B cell (primary cell): ENCODE measurements around the gene FBXO3. TPM values are rescaled to one million over a fixed set of nuclear protein-coding genes. Genes with fewer than 3 reads are reported as not detected.

Source experiments
- ATAC-seq: fragments of 200-7000 bp; cut with Tn5 transposase; one replicate; pipeline ENCODE4 v1.10.0; 2021; ENCODE audit warnings: low read depth, mild to moderate bottlenecking, moderate number of reproducible peaks, moderate library complexity
- CTCF ChIA-PET: fragments of 350-600 bp; sonication (Branson Sonifier 250); formaldehyde crosslinking; loops from one replicate; lab custom pipeline; 2021; ENCODE audit warnings: antibody characterized with exemption, inconsistent platforms; lab: Charles Lee
- POLR2A ChIA-PET: fragments of 350-600 bp; sonication (Branson Sonifier 250); formaldehyde crosslinking; loops from one replicate; lab custom pipeline; 2021; ENCODE audit warnings: antibody characterized with exemption; lab: Charles Lee
- DNase-seq: peaks from one replicate; pipeline ENCODE4 v3.0.0; 2013
- H2AFZ ChIP-seq: 2 replicates; pipeline ENCODE4 v1.6.1; 2012; ENCODE audit warnings: mild to moderate bottlenecking, low read depth, low read length; ENCODE audit not compliant: insufficient read depth, poor library complexity, severe bottlenecking
- H3K27ac ChIP-seq, 2 donors: 1 replicate in 1 of 2; 2 replicates in 1 of 2; pipeline ENCODE4 v1.5.1; 2012 to 2013; ENCODE audit warnings: low read length in 2 of 2, mild to moderate bottlenecking in 2 of 2, moderate library complexity in 1 of 2
- H3K27me3 ChIP-seq, 4 experiments: fragments of 200-600 bp in 1 of 4; sonication (generic) in 1 of 4; replicated peaks in 1 of 4; 1 replicate in 2 of 4; 2 replicates in 2 of 4; pipeline versions ENCODE4 v1.6.1 to v1.7.0; 2013 to 2016; ENCODE audit warnings: low read length in 3 of 4, mild to moderate bottlenecking in 2 of 4, mixed read lengths in 1 of 4, moderate library complexity in 1 of 4; ENCODE audit not compliant: insufficient read depth in 4 of 4, control insufficient read depth in 3 of 4; ENCODE audit errors: control extremely low read depth in 1 of 4
- H3K36me3 ChIP-seq, 2 experiments: replicated peaks in 1 of 2; 1 replicate in 1 of 2; 2 replicates in 1 of 2; pipeline versions ENCODE4 v1.6.1 to v1.7.1; 2013; ENCODE audit warnings: low read length in 1 of 2; ENCODE audit not compliant: insufficient read depth in 2 of 2, control insufficient read depth in 1 of 2; ENCODE audit errors: control extremely low read depth in 1 of 2, extremely low read depth in 1 of 2
- H3K4me1 ChIP-seq, 2 donors: fragments of 200-600 bp in 1 of 2; sonication (generic) in 1 of 2; 1 replicate in 1 of 2; 2 replicates in 1 of 2; pipeline versions ENCODE4 v1.5.1 to v1.6.1; 2013 to 2017; ENCODE audit warnings: low read length in 2 of 2; ENCODE audit not compliant: control insufficient read depth in 2 of 2, insufficient read depth in 2 of 2
- H3K4me2 ChIP-seq: replicated peaks from 2 replicates; pipeline ENCODE3; 2012; ENCODE audit warnings: mild to moderate bottlenecking, low read depth, low read length; ENCODE audit not compliant: poor library complexity, severe bottlenecking
- H3K4me3 ChIP-seq, 5 experiments: fragments of 200-600 bp in 1 of 5; sonication (generic) in 1 of 5; 1 replicate in 3 of 5; 2 replicates in 2 of 5; pipeline versions ENCODE4 v1.5.1 to v1.7.0; 2011 to 2016; ENCODE audit warnings: low read length in 4 of 5, mild to moderate bottlenecking in 4 of 5, low read depth in 2 of 5, control low read depth in 1 of 5, moderate library complexity in 1 of 5; ENCODE audit not compliant: insufficient read depth in 1 of 5; ENCODE audit errors: control extremely low read depth in 1 of 5, extremely low read depth in 1 of 5
- H3K79me2 ChIP-seq: fragments of 200-600 bp; sonication (generic); one replicate; pipeline ENCODE4 v1.6.0; 2016; ENCODE audit warnings: low read length; ENCODE audit not compliant: control insufficient read depth, insufficient read depth
- H3K9ac ChIP-seq: fragments of 200-600 bp; sonication (generic); 2 replicates; pipeline ENCODE4 v1.6.1; 2017; ENCODE audit warnings: mild to moderate bottlenecking, low read length, moderate library complexity
- H3K9me3 ChIP-seq, 3 donors: one replicate each; pipeline versions ENCODE4 v1.6.1 to v1.7.1; 2013; ENCODE audit warnings: low read length in 2 of 3; ENCODE audit not compliant: control insufficient read depth in 2 of 3, insufficient read depth in 1 of 3; ENCODE audit errors: control extremely low read depth in 1 of 3
- H4K20me1 ChIP-seq: 2 replicates; pipeline ENCODE4 v1.6.0; 2012; ENCODE audit warnings: mild to moderate bottlenecking, low read length; ENCODE audit not compliant: insufficient read depth, control insufficient read depth, poor library complexity, severe bottlenecking
- H3K27ac Mint-ChIP-seq: one replicate; pipeline ENCODE4 v1.8.0; 2021; ENCODE audit warnings: mixed read lengths
- H3K27me3 Mint-ChIP-seq: one replicate; pipeline ENCODE4 v1.8.0; 2021; ENCODE audit warnings: mixed read lengths
- H3K4me1 Mint-ChIP-seq: one replicate; pipeline ENCODE4 v1.8.0; 2021; ENCODE audit warnings: mixed read lengths
- H3K4me3 Mint-ChIP-seq: one replicate; pipeline ENCODE4 v1.8.0; 2021; ENCODE audit warnings: mixed read lengths
- H3K9me3 Mint-ChIP-seq: one replicate; pipeline ENCODE4 v1.8.0; 2022; ENCODE audit warnings: mixed read lengths; ENCODE audit not compliant: insufficient read depth
- EZH2 ChIP-seq: IDR thresholded peaks from 2 replicates; pipeline ENCODE4 v1.6.1; 2012; ENCODE audit warnings: borderline replicate concordance, low read depth, mild to moderate bottlenecking, moderate library complexity, low read length; ENCODE audit not compliant: insufficient read depth, poor library complexity, severe bottlenecking
- WGBS: methylation state at CpG from one replicate; pipeline ENCODE4 v1.1.5; 2013; ENCODE audit warnings: missing lambda C conversion rate; ENCODE audit not compliant: insufficient coverage; 5-methylcytosine and 5-hydroxymethylcytosine counted together
- intact Hi-C: fragments of 100-400 bp; cut with micrococcal nuclease; formaldehyde crosslinking; loops from one replicate; pipeline ENCODE4 v1.10.0; 2022
- polyA plus RNA-seq: library from polyadenylated mRNA; depleted of rRNA; stranded (reverse); fragments of >200 nt; gene quantifications from 2 replicates; pipeline ENCODE4 v1.2.3, GENCODE V29; 2012
- total RNA-seq, 2 donors: library from RNA; stranded (reverse); fragments of 120-200 nt in 1 of 2; gene quantifications; 1 replicate in 1 of 2; 2 replicates in 1 of 2; pipeline versions ENCODE4 v1.2.3 to v1.2.4, GENCODE V29; 2013 to 2022
- TF ChIP-seq, protein P1 (sequence below): fragments of 200-600 bp; IDR thresholded peaks from one replicate; pipeline ENCODE4 v1.8.0; 2022; ENCODE audit warnings: antibody characterized with exemption, mild to moderate bottlenecking

The FBXO3 gene
- total and polyA plus RNA-seq, 2 donors (not counting 1 experiment from before 2014, with no cell fraction given) = 16.8 to 34.3 TPM

DNA sequence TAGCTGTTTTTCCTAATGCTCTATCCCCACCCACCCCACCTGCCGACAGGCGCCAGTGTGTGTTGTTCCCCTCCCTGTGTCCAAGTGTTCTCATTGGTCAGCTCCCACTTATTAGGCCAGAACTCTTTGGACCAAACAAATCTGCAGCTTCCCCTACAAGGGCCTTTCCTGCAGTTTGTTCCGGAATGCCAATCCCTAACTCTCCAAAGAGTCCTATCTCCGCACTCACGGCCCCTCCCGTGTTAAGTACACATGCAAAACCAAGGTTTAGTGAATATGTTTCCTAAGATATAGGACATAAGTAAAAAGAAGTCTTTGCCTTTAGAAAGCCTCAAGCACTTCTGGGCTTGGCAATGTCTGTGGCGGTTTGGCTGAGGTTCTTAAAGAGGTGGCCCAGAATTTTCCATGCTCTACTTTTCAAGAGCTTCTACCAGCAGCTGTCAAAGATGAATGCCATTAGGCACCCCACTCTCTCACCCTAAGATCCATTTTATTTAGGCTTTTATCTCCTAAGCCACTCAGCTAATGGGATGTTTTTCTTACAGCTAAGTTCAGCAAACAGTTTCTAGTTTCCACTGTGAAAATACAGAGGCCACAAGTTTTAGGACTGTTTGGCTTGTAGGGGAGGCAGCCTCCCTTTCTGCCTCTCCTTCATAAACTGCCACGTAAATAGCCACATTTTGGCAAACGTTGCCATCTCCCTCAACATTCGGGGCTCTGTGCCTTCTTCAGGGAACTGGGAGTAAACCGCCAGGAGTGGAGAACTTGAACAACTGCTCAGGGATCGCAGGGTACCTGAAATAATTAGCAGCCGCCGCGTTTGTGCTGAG lies 39.7 kb downstream of the FBXO3 start:
- Histone ChIP-seq H2AFZ (peak overlapping the region; percentile 83), H3K27ac (no peak overlapping the region), H4K20me1 (no peaks in the 10 kb centered on the region), H3K27me3 (no peaks in the 10 kb centered on the region), H3K4me1 (peaks cover 23 to 31% of the 10 kb centered on the region in 2 donors), H3K9ac (peak overlapping the region; percentile 87), H3K36me3 (no peaks in the 10 kb centered on the region), H3K9me3 (no peaks in the 10 kb centered on the region), H3K4me3 (peak overlapping the region; percentile 61 to 89 (median 85)), H3K79me2 (peaks cover 3% of the 10 kb centered on the region), H3K4me2 (peak overlapping the region; percentile 95)
- Mint-ChIP-seq H3K27ac (peak overlapping the region; percentile 84), H3K27me3 (no peaks in the 10 kb centered on the region), H3K4me3 (peak overlapping the region; percentile 92), H3K4me1 (peaks cover 37% of the 10 kb centered on the region), H3K9me3 (no peaks in the 10 kb centered on the region)
- ChIA-PET CTCF (interaction anchor here (0.7 to 1.9 kb wide), 2 partner anchors 8 to 19 kb away, joined by 4 to 16 read pairs; no protein-coding TSS in a partner anchor), POLR2A (no interaction called here)
- ATAC-seq = no peak
- no peak for TF ChIP-seq EZH2
- TF ChIP-seq, protein P1, sequence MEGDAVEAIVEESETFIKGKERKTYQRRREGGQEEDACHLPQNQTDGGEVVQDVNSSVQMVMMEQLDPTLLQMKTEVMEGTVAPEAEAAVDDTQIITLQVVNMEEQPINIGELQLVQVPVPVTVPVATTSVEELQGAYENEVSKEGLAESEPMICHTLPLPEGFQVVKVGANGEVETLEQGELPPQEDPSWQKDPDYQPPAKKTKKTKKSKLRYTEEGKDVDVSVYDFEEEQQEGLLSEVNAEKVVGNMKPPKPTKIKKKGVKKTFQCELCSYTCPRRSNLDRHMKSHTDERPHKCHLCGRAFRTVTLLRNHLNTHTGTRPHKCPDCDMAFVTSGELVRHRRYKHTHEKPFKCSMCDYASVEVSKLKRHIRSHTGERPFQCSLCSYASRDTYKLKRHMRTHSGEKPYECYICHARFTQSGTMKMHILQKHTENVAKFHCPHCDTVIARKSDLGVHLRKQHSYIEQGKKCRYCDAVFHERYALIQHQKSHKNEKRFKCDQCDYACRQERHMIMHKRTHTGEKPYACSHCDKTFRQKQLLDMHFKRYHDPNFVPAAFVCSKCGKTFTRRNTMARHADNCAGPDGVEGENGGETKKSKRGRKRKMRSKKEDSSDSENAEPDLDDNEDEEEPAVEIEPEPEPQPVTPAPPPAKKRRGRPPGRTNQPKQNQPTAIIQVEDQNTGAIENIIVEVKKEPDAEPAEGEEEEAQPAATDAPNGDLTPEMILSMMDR = no peak
- intact Hi-C loops = loop anchor here (10.0 kb wide), 1 partner anchor 1930 kb away; the partner anchor contains the start of gene TRIM44
- no peak for DNase-seq
- 33% methylated on average over 8 of the region's 15 CpGs for WGBS

DNA sequence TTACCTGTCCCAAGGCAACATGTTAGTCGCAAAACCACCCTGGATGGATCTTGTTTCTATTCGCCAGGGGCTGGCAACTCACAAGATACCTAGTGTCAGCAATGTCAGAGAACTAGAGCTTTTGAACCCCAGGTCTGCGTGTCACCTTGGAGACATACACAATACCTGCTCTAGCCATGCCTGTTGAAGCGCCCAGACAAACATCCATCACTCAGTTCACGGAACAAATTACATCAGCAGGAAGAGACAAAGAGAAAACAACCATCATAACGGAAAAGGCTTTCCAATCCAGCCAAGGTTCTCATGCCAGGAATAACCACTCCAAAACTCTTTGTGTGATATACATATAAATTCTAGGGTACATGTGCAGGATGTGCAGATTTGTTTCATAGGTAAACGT lies 40.3 kb downstream of the FBXO3 start:
- H3K27ac Mint-ChIP-seq = no peak overlapping the region
- Histone ChIP-seq H3K79me2 (peaks cover 3% of the 10 kb centered on the region), H4K20me1 (no peaks in the 10 kb centered on the region), H3K4me3 (no peak overlapping the region), H3K27ac (no peak overlapping the region), H3K4me1 (peaks cover 23 to 31% of the 10 kb centered on the region in 2 donors), H2AFZ (no peak overlapping the region), H3K27me3 (no peaks in the 10 kb centered on the region), H3K4me2 (no peak overlapping the region), H3K36me3 (no peaks in the 10 kb centered on the region), H3K9me3 (no peaks in the 10 kb centered on the region), H3K9ac (no peak overlapping the region)
- intact Hi-C loops = loop anchor here (10.0 kb wide), 1 partner anchor 1931 kb away; the partner anchor contains the start of gene TRIM44
- H3K9me3 Mint-ChIP-seq = no peaks in the 10 kb centered on the region
- ChIA-PET POLR2A (no interaction called here), CTCF (interaction anchor here (0.6 to 1.9 kb wide), 4 partner anchors 9 to 600 kb away, joined by 3 to 16 read pairs (median 4); no protein-coding TSS in a partner anchor)
- H3K27me3 Mint-ChIP-seq = no peaks in the 10 kb centered on the region
- DNase-seq (no peak), ATAC-seq (no peak)
- H3K4me3 Mint-ChIP-seq = peak overlapping the region; percentile 92
- WGBS = 98% methylated on average over 5 of the region's 7 CpGs
- H3K4me1 Mint-ChIP-seq = peaks cover 38% of the 10 kb centered on the region
- TF ChIP-seq, protein P1 = no peak
- no peak for TF ChIP-seq EZH2
